ENCODE measurements around the gene TEX55.
"Not testable (repeated sequence)": the region's sequence is repeated elsewhere in the genome, so short reads cannot be mapped to it uniquely, and the experiment has no call there.

Gene TEX55

GRCh38 chr3:119145500-119146167 lies at the start of gene TEX55:
TSS of gene TEX55 (plus strand) at chr3:119146165. CDS start at chr3:119146190, 25 bp downstream.
- H3K27ac ChIP-seq (ENCODE audit: low read depth, low read length): no peak within 1 kb of the TSS
- no peak within 1 kb of the TSS for H2AFZ ChIP-seq (ENCODE audit: low read length, unreplicated experiment)
- peaks cover 9% of the 10 kb centered on the region for H3K4me1 ChIP-seq (ENCODE audit: control insufficient read depth, insufficient read depth, low read length, unreplicated experiment)
- H3K4me3 ChIP-seq (ENCODE audit: low read depth, low read length): no peak within 1 kb of the TSS
- no peaks in the 10 kb centered on the region for H3K27me3 ChIP-seq (ENCODE audit: insufficient read depth, low read length)
- no peaks in the 10 kb centered on the region for H3K36me3 ChIP-seq (ENCODE audit: insufficient read depth, low read length)
- H3K79me2 ChIP-seq (ENCODE audit: control insufficient read depth, insufficient read depth, low read length, unreplicated experiment): no peaks in the 10 kb centered on the region

GRCh38 chr3:119098003-119098402 lies 48.0 kb upstream of the TEX55 start:
- H2AFZ ChIP-seq (ENCODE audit: low read length, unreplicated experiment): no peak overlapping the region
- no peaks in the 10 kb centered on the region for H3K27me3 ChIP-seq (ENCODE audit: insufficient read depth, low read length)
- H3K36me3 ChIP-seq (ENCODE audit: insufficient read depth, low read length): no peaks in the 10 kb centered on the region
- peaks cover 7% of the 10 kb centered on the region for H3K4me1 ChIP-seq (ENCODE audit: control insufficient read depth, insufficient read depth, low read length, unreplicated experiment)
- H3K79me2 ChIP-seq (ENCODE audit: control insufficient read depth, insufficient read depth, low read length, unreplicated experiment): no peaks in the 10 kb centered on the region
- H3K27ac ChIP-seq (ENCODE audit: low read depth, low read length): no peak overlapping the region
- H3K4me3 ChIP-seq (ENCODE audit: low read depth, low read length): no peak overlapping the region

DNA sequence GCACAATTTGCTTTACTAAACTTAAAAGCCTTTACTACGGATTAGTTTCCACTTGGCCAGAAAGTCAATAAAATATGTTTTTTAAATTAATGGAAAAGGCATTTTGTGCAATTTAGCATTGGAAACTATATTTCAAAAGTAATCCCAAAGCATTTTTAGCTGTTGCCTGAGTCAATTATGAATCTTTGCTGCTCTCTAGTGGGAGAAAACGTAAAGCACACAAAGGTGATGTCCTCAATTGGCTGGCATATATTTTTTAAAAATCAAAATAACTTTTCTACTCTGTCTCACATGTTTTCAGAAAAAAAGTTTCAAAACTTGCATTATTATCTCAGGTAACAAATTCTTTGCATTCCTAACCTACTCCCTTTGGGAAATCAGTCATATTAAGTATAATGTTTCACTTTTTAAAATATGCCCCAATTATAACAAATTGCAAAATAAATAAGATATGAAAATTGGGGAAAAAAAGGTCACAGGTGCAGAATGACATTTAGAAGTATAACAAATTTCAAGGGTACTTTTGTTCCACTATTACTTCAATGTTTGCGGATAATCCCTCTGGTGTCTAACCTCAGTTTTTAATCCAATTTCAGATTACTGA lies 47.2 kb upstream of the TEX55 start:
- Histone ChIP-seq H3K27me3 (ENCODE audit: insufficient read depth, low read length) (no peaks in the 10 kb centered on the region), H3K27ac (ENCODE audit: low read depth, low read length) (no peak overlapping the region), H3K4me1 (ENCODE audit: control insufficient read depth, insufficient read depth, low read length, unreplicated experiment) (peaks cover 7% of the 10 kb centered on the region), H3K4me3 (ENCODE audit: low read depth, low read length) (no peak overlapping the region), H3K79me2 (ENCODE audit: control insufficient read depth, insufficient read depth, low read length, unreplicated experiment) (no peaks in the 10 kb centered on the region), H2AFZ (ENCODE audit: low read length, unreplicated experiment) (no peak overlapping the region), H3K36me3 (ENCODE audit: insufficient read depth, low read length) (no peaks in the 10 kb centered on the region)

DNA sequence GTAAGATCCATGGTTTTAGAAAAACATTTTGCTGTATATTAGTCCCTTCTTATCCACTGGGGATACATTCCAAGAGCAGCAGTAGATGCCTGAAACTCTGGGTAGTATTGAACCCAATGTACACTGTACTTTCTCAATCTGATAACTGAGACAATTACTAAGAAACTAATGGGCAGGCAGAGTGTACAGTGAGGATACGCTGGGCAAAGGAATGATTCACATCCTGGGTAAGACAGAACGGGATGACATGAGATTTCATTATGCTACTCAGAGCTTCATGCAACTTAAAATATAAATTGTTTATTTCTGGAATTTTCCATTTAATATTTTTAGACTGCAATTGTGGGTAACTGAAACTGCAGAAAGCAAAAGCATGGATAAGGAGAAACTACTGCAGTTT lies 46.2 kb upstream of the TEX55 start:
- no peak overlapping the region for H2AFZ ChIP-seq (ENCODE audit: low read length, unreplicated experiment)

DNA sequence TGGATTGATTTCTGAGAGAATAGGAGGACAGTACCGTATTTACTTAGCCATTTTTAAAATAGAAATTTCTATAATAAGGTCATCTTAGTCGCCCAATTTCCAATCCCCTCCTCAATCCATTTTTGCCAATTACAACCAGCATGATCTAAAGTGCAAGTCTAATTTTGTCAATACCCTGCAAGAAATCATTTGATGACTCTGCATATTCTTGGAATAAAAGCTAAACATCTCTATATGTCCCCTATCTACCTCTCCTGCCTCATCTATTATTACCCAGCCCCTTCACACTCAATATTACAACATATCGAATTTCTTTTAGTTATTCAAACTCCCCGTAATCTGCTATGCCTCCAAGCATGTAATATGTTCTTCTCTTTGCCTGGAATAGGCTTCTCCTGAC lies 41.9 kb upstream of the TEX55 start:
- Histone ChIP-seq H3K27ac (ENCODE audit: low read depth, low read length) (no peak overlapping the region), H3K79me2 (ENCODE audit: control insufficient read depth, insufficient read depth, low read length, unreplicated experiment) (no peaks in the 10 kb centered on the region), H3K36me3 (ENCODE audit: insufficient read depth, low read length) (no peaks in the 10 kb centered on the region)

More for the DNA sequence above, 46.2 kb upstream of the TEX55 start:
- Histone ChIP-seq H3K79me2 (ENCODE audit: control insufficient read depth, insufficient read depth, low read length, unreplicated experiment) (no peaks in the 10 kb centered on the region), H3K27ac (ENCODE audit: low read depth, low read length) (no peak overlapping the region), H3K27me3 (ENCODE audit: insufficient read depth, low read length) (no peaks in the 10 kb centered on the region), H3K4me3 (ENCODE audit: low read depth, low read length) (no peak overlapping the region), H3K4me1 (ENCODE audit: control insufficient read depth, insufficient read depth, low read length, unreplicated experiment) (peaks cover 7% of the 10 kb centered on the region), H3K36me3 (ENCODE audit: insufficient read depth, low read length) (no peaks in the 10 kb centered on the region)

DNA sequence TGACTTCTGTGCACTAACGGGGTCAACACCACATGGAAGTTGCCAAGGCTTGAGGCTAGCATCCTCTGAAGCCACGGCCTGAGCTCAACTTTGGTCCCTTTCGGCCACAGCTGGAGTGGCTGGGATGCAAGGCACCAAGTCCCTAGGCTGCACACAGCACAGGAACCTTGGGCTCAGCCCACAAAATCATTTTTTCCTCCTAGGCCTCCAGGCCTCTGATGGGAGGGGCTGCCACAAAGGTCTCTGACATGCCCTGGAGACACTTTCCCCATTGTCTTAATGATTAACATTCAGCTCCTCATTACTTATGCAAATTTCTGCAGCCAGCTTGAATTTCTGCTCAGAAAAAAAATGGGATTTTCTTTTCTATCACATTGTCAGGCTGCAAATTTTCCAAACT lies 27.6 kb upstream of the TEX55 start:
- H3K27me3 ChIP-seq (ENCODE audit: insufficient read depth, low read length): peaks cover 31% of the 10 kb centered on the region
- H3K79me2 ChIP-seq (ENCODE audit: control insufficient read depth, insufficient read depth, low read length, unreplicated experiment); H3K4me3 ChIP-seq (ENCODE audit: low read depth, low read length); H3K36me3 ChIP-seq (ENCODE audit: insufficient read depth, low read length); H3K4me1 ChIP-seq (ENCODE audit: control insufficient read depth, insufficient read depth, low read length, unreplicated experiment); H2AFZ ChIP-seq (ENCODE audit: low read length, unreplicated experiment); H3K27ac ChIP-seq (ENCODE audit: low read depth, low read length): not testable (repeated sequence)

More for the DNA sequence above, 41.9 kb upstream of the TEX55 start:
- Histone ChIP-seq H2AFZ (ENCODE audit: low read length, unreplicated experiment) (no peak overlapping the region), H3K4me1 (ENCODE audit: control insufficient read depth, insufficient read depth, low read length, unreplicated experiment) (peaks cover 7% of the 10 kb centered on the region), H3K4me3 (ENCODE audit: low read depth, low read length) (no peak overlapping the region), H3K27me3 (ENCODE audit: insufficient read depth, low read length) (no peaks in the 10 kb centered on the region)

DNA sequence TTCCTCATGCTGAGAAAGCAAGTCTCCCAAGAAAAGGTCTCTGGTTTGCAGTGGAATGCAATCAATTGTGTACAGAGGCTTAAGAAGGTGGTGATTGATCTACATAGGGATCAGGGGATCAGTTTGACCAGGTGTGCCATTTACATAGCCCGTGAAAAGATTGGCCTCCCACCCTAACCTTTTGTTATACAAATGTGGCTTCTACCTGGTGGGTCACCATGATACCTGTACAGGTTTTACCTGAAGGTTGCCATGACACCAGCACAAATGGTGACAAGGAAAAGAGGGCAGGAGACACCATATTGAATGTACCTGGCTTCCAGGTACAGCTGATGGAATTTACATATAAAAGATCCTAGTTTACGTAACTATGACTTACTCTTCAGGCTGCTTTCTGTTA lies 25.5 kb upstream of the TEX55 start:
- Histone ChIP-seq H3K4me1 (ENCODE audit: control insufficient read depth, insufficient read depth, low read length, unreplicated experiment) (no peaks in the 10 kb centered on the region), H2AFZ (ENCODE audit: low read length, unreplicated experiment) (no peak overlapping the region), H3K79me2 (ENCODE audit: control insufficient read depth, insufficient read depth, low read length, unreplicated experiment) (no peaks in the 10 kb centered on the region), H3K27me3 (ENCODE audit: insufficient read depth, low read length) (peaks cover 46% of the 10 kb centered on the region), H3K36me3 (ENCODE audit: insufficient read depth, low read length) (no peaks in the 10 kb centered on the region), H3K4me3 (ENCODE audit: low read depth, low read length) (no peak overlapping the region), H3K27ac (ENCODE audit: low read depth, low read length) (no peak overlapping the region)

DNA sequence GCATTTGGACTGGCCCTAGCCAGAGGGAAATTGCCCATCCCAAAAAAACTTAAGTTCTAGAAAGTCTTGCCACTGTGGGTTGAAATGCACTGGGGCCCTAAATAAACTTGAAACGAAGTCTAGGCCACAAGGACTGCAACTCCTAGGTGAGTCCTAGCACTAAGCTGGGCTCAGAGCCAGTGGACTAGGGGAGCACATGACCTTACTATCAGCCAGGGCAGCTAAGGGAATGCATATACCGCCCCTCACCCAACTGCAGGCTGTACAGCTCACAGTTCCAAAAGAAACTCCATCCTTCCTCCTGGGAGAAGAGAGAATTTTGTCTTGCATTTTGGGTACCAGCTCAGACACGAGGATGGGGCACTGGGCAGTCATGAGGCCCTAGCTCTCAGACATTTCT lies 23.6 kb upstream of the TEX55 start:
- Histone ChIP-seq H2AFZ (ENCODE audit: low read length, unreplicated experiment) (no peak overlapping the region), H3K27me3 (ENCODE audit: insufficient read depth, low read length) (peaks cover 46% of the 10 kb centered on the region), H3K4me3 (ENCODE audit: low read depth, low read length) (no peak overlapping the region), H3K79me2 (ENCODE audit: control insufficient read depth, insufficient read depth, low read length, unreplicated experiment) (no peaks in the 10 kb centered on the region), H3K27ac (ENCODE audit: low read depth, low read length) (no peak overlapping the region), H3K36me3 (ENCODE audit: insufficient read depth, low read length) (no peaks in the 10 kb centered on the region), H3K4me1 (ENCODE audit: control insufficient read depth, insufficient read depth, low read length, unreplicated experiment) (no peaks in the 10 kb centered on the region)

DNA sequence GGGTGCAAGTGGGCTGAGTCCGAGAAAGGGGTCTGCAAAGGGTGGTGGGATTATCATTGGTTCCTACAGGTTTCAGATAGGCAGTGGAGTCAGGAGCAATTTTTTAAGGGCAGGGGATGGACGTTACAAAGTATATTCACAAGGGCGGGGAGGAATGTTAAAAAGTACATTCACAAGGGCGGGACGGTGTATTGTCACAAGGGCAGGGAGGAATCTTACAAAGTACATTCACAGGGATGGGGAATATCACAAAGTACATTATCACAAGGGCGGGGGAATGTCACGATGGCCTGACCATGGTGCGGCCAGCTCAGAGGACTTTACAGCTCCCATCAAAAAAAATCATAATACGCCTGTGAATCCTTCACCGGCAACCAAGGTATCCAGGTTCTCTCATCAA lies 20.6 kb upstream of the TEX55 start:
- no peaks in the 10 kb centered on the region for H3K36me3 ChIP-seq (ENCODE audit: insufficient read depth, low read length)
- H3K4me3 ChIP-seq (ENCODE audit: low read depth, low read length): no peak overlapping the region
- H2AFZ ChIP-seq (ENCODE audit: low read length, unreplicated experiment): no peak overlapping the region
- peaks cover 42% of the 10 kb centered on the region for H3K27me3 ChIP-seq (ENCODE audit: insufficient read depth, low read length)
- no peaks in the 10 kb centered on the region for H3K79me2 ChIP-seq (ENCODE audit: control insufficient read depth, insufficient read depth, low read length, unreplicated experiment)
- no peaks in the 10 kb centered on the region for H3K4me1 ChIP-seq (ENCODE audit: control insufficient read depth, insufficient read depth, low read length, unreplicated experiment)
- no peak overlapping the region for H3K27ac ChIP-seq (ENCODE audit: low read depth, low read length)

DNA sequence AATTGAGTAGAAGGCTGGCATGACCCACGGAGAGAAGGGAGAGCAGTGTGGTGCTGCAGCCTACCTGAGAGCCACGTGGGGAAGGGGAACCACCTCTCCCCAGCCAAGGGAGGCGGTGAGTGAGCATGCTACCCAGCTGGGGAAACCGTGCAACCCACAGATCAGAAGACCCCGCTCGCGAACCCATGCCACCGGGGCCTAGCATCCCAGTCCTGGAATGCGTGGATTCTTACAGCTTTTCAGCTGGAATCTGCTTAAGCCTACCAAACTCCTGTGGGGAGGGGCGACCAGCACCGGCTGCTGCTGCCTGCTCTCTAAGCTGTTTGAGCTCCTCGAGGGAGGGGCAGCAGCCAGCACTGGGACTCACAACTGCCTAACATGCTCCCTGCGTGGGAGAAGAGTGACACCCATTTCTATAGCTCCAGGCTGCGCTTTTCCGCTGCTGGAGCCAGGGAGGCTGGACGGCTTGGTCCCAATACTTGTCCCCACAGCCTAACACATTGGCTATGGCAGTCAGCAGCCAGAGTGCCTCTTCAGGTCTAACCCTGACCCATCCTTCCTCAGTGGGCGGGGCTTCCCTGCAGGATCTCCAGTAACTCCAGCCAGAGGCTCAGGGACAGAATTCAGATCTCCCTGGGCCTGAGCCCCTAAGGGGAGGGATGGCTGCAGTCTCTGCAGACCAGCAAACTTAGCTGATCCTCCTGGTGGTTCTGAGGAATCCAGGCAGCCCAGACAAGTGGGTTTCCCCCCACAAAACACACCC lies 20.0 kb upstream of the TEX55 start:
- no peak overlapping the region for H2AFZ ChIP-seq (ENCODE audit: low read length, unreplicated experiment)
- H3K36me3 ChIP-seq (ENCODE audit: insufficient read depth, low read length): no peaks in the 10 kb centered on the region
- no peaks in the 10 kb centered on the region for H3K4me1 ChIP-seq (ENCODE audit: control insufficient read depth, insufficient read depth, low read length, unreplicated experiment)
- peaks cover 36% of the 10 kb centered on the region for H3K27me3 ChIP-seq (ENCODE audit: insufficient read depth, low read length)
- H3K27ac ChIP-seq (ENCODE audit: low read depth, low read length): no peak overlapping the region
- H3K4me3 ChIP-seq (ENCODE audit: low read depth, low read length): no peak overlapping the region
- no peaks in the 10 kb centered on the region for H3K79me2 ChIP-seq (ENCODE audit: control insufficient read depth, insufficient read depth, low read length, unreplicated experiment)

DNA sequence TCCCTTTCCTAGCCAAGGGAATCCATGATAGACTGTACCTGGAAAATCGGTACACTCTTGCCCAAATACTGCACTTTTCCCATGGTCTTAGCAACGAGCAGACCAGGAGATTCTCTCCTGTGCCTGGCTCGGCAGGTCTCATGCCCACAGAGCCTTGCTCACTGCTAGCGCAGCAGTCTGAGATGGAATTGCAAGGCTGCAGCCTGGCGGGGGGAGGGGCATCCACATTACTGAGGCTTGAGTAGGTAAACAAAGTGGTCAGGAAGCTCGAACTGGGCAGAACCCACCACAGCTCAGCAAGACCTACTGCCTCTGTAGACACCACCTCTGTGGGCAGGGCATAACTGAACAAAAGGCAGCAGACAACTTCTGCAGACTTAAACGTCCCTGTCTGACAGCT lies 15.7 kb upstream of the TEX55 start:
- not testable (repeated sequence) for H3K27me3 ChIP-seq (ENCODE audit: insufficient read depth, low read length); H3K79me2 ChIP-seq (ENCODE audit: control insufficient read depth, insufficient read depth, low read length, unreplicated experiment); H3K4me1 ChIP-seq (ENCODE audit: control insufficient read depth, insufficient read depth, low read length, unreplicated experiment); H2AFZ ChIP-seq (ENCODE audit: low read length, unreplicated experiment); H3K4me3 ChIP-seq (ENCODE audit: low read depth, low read length); H3K36me3 ChIP-seq (ENCODE audit: insufficient read depth, low read length); H3K27ac ChIP-seq (ENCODE audit: low read depth, low read length)
